ENCODE results near the gene OR10T2.
"Not testable (repeated sequence)": the region's sequence is repeated elsewhere in the genome, so short reads cannot be mapped to it uniquely, and the experiment has no call there.

DNA sequence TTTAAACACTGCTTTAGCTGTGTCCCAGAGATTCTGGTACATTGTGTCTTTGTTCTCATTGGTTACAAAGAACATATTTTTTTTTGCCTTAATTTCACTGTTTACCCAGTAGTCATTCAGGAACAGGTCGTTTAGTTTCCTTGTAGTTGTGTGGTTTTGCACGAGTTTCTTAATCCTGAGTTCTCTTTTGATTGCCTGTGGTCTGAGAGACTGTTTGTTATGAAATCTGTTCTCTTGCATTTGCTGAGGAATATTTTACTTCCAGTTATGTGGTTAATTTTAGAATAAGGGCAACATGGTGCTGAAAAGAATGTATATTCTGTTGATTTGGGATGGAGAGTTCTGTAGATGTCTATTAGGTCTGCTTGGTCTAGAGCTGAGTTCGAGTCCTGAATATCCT, 30.9 kb upstream of the OR10T2 start:
- TF ChIP-seq, protein P1, sequence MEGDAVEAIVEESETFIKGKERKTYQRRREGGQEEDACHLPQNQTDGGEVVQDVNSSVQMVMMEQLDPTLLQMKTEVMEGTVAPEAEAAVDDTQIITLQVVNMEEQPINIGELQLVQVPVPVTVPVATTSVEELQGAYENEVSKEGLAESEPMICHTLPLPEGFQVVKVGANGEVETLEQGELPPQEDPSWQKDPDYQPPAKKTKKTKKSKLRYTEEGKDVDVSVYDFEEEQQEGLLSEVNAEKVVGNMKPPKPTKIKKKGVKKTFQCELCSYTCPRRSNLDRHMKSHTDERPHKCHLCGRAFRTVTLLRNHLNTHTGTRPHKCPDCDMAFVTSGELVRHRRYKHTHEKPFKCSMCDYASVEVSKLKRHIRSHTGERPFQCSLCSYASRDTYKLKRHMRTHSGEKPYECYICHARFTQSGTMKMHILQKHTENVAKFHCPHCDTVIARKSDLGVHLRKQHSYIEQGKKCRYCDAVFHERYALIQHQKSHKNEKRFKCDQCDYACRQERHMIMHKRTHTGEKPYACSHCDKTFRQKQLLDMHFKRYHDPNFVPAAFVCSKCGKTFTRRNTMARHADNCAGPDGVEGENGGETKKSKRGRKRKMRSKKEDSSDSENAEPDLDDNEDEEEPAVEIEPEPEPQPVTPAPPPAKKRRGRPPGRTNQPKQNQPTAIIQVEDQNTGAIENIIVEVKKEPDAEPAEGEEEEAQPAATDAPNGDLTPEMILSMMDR (IDR thresholded peaks at IDR 0.05; ENCODE audit: insufficient read depth, low read length) = not testable (repeated sequence)
- TF ChIP-seq POLR2AphosphoS5 (IDR thresholded peaks at IDR 0.05; ENCODE audit: low read depth) = peak; percentile 51; the same call in 1 of the 2 replicates

Data from HL-60 (cell line).